GM21717 (cell line): ENCODE data around the gene HPCAL1.

Source experiments
- ATAC-seq: cut with Tn5 transposase; IDR thresholded peaks from one replicate; pipeline ENCODE4 v1.9.1; 2021; ENCODE audit warnings: mild to moderate bottlenecking, moderate library complexity; ENCODE audit not compliant: unreplicated experiment

Gene HPCAL1

GRCh38 chr2:10347562-10347948 is 44.9 kb downstream of the HPCAL1 start:
- no peak for ATAC-seq

DNA sequence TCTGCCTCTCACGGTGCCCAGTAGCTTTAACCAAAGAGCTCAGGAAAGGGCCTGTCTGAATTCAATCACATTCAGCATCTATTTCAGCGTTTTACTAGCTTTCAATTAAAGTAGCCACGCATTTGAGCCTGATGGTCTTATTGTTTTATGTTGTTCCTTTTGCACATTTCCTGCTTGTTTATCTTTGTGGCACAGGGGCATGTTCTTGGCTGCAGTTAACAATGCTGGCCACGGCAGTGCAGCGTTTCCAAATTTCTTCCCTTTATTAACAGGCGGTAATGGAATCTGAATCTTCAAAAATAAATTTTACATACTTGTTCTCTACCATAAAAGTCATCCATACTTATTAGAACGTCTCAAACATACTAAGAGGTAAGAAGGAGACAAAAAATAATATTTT is 46.2 kb downstream of the HPCAL1 start:
- ATAC-seq, result no peak

DNA sequence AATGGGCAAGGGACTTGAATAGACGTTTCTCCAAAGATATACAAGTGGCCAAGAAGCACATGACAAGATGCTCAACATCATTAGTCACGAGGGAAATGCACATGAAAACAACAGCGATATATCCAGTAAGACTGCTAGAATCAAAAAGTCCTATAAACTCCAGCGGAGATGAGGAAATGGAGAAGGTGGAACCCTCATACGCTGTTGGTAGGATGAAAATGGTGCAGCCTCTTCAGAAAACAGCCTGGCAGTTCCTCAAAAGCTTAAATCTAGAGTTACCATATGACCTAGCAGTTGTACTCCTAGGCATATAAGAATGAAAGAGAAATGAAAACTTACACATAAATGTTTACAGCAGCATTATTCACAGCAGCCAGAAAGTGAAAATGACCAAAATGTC is 48.1 kb downstream of the HPCAL1 start:
- ATAC-seq, result no peak

GRCh38 chr2:10352361-10352760 is 49.7 kb downstream of the HPCAL1 start:
- no peak for ATAC-seq

DNA sequence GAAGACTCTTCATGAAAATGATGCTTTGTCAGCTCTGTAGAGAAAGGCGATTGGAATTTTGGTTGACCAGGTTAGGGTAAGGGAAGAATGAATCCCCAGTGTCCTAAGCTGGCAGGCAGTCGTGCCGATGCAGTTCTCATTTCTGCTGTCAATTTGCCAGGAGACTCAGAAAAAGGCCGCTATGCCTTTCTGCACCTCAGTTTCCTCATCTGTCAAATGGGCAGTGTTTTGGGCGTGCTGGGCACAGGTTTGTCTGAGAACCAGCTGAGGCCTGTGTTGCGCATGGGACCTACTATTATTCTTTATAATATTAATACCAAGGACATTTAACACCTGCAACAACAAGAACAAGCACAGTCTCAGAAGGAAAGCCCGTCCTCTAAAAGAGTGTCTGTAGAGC is 50.3 kb downstream of the HPCAL1 start:
- ATAC-seq, result no peak

- ATAC-seq, result no peak
These were observed 51.2 kb downstream of the HPCAL1 start for GRCh38 chr2:10353931-10354330.

GRCh38 chr2:10354399-10354798 is 51.7 kb downstream of the HPCAL1 start:
- no peak for ATAC-seq

- ATAC-seq, result no peak
These were observed 53.1 kb downstream of the HPCAL1 start for GRCh38 chr2:10355471-10356438.

DNA sequence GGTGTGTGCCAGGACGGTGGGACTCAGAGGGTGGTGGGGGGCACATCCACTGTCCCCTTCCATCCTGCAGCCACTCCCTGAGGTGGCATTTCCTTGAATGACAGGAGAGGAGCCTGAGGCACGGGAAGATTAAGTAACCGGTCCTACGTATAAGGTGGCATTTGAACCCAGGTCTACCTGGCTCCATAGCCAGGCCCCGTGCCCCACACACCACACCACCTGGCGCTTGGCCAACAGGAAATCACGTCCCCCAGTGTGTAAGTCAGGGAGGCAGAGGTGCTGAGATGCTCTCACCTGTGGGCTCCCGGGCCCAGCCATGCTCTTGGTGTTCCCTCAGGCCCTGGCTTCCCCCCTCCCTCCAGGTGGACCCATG is 53.7 kb downstream of the HPCAL1 start:
- no peak for ATAC-seq

- no peak for ATAC-seq
These were observed 54.8 kb downstream of the HPCAL1 start for GRCh38 chr2:10357193-10358169.

DNA sequence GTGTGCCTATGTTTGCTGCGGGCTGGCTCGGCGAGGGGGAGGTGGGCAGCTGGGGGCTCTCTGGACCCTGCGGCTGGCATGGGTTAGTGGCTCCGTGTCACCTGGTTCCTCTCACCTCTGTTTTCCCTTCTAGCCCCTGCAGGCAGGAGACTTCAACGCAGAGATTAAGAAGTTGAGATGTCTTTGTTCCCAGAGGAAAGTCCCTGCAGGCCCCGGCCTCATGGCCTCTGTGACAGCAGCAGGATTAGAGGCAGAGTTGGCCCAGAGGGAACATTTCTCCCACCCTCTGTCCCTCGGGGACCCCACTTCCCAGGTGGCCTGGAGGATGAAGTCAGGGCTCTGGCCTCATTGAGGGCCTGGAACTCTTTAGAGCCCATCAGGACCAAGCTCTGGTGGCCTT is 56.5 kb downstream of the HPCAL1 start:
- ATAC-seq, result no peak

- ATAC-seq, result no peak
These were observed 57.1 kb downstream of the HPCAL1 start for GRCh38 chr2:10359731-10360329.

GRCh38 chr2:10360460-10360849 is 57.8 kb downstream of the HPCAL1 start:
- no peak for ATAC-seq

- ATAC-seq, result no peak
These were observed 58.3 kb downstream of the HPCAL1 start for GRCh38 chr2:10360850-10361588.

GRCh38 chr2:10362096-10362897 is 59.6 kb downstream of the HPCAL1 start:
- ATAC-seq, result no peak

DNA sequence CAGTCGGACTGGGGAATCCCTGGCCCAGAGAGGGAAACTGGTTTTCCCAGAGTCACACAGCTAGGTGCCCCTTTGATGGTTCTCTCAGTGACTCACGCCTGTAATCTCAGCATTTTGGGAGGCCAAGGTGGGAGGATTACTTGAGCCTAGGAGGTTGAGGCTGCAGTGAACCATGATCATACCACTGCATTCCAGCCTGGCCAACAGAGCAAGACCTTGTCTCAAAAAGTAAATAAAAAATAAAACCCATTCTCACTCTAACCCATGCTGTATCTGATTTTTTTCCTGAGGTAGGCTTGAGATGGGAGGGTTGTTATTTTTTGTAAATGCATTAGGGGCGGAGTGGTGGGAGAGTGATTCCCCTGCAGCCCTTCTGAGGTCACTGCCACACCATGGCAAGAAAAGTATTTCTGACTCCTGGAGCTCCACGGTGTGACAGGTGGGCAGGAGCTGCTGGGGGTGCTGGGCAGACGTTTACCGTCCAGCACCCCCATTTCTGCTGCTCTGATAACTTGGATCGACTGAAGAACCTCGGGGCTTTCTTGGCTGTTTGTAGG is 60.3 kb downstream of the HPCAL1 start:
- ATAC-seq, result no peak

DNA sequence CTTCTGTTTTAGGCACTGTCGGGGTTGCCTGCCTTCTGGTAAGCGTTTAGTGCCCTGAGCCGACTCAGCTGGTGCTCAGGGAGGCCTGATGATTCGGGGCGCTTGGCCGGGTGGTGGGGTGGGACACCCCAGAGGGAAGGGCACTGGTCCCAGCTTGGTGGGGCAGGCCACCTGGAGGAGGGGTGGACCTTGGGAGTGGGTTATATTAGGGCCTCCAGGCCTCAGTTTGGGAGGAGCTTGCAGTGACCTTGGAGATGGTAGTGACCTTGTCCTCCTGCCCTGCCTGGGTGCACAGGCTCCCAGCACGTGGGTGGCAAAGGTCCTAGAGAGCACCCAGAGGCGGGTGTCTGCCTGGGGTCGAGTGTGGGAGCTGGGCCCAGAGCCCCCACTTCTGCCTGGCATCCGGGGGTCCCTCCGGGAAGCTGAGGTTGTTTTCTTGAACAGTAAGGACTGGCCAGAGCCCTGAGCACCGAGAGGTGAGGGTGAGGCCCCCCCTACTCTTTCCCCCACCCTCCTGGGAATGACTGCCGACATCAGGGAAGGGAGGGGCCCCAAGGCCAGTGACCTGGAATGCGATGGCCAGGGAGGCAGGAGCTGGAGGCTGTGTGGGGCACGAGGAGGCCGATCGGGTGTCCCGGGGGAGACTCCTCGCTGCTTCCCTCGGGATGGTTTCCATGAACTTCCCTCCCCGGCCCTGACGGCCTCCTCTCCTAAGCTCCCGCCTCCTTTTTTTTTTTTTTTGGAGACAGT is 61.3 kb downstream of the HPCAL1 start:
- ATAC-seq, result no peak

DNA sequence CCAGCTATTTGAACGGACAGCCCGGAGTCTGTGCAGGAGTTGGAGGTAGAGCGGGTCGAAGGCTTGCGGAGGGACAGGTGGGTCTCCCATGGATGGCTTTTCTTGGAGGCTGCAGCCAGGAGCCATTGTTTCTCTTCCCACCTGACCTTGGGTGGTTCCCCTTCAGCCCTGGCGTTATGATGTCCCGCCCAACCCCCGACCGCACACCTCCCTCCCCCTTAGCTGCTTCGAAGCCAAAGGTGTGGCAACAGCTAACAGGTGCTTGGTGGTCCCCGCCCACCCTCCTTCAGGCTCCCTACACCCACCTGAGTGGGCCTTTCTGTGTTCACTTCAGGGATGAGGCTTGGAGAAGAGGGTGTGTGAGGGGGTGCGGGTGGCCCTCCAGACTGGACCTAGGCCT is 62.7 kb downstream of the HPCAL1 start:
- no peak for ATAC-seq
